Measurements from ENCODE around the gene CNIH3. TPM values are rescaled to one million over a fixed set of nuclear protein-coding genes. Genes with fewer than 3 reads are reported as not detected.

The CNIH3 gene
- total RNA-seq, 2 experiments from 2014 or later, result 1.3 to 1.4 TPM

DNA sequence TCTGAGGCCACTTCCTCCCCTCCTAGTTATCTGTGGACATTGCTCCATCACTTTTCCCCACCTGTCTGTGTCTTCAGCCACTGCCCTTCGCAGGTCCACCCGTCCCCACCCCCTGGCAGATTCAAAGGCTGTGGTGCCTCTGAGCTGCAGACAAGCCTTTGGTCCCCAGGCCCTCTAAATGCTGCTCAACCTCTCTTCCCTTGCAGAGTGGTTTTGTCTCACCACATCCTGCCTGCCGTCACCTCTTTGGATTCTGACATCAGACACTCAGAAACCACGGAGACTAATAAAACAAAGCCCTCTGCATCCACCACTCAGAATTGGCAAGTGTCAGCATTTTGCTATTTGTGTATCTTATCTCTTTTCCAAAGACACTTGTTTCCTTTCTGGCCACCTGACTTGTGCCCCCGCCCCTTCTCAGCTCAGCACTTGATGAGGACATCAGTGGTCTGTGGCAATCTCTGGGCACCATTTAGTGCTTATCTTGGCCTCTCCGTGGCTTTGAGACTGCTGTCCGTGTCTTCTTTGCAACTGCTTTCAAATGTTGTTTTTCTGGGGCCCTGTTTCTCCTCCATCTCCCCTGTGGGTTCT is 7.7 kb downstream of the CNIH3 start:
- Mint-ChIP-seq H3K4me3 (peak overlapping the region; percentile 46), H3K27ac (peak overlapping the region; percentile 86), H3K4me1 (peaks cover 25% of the 10 kb centered on the region), H3K36me3 (peaks cover 7% of the 10 kb centered on the region), H3K27me3 (peaks cover 53% of the 10 kb centered on the region), H3K9me3 (peaks cover 14% of the 10 kb centered on the region)
- DNase-seq, result peak; percentile 75

DNA sequence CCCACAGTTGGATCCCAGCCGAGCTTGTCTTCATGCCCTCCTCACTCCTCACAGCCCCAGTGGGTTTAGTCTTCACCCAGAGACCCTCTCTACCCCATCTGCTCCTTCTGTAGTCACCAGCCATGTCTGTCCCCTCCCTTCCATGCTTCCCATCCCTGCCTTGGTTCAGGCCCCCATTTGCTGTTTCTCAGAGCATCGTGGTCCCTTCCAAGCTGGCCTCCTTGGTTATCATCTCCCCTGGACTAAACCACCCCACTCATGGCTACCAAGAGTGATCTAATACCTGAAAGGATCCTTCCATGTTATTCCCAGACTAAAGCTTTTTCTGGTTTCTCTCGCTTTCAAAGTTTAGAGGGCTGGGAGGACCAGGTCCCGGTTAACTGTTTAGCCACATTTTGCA is 8.3 kb downstream of the CNIH3 start:
- Mint-ChIP-seq H3K4me3 (peak overlapping the region; percentile 35), H3K9me3 (peaks cover 14% of the 10 kb centered on the region), H3K36me3 (peaks cover 7% of the 10 kb centered on the region), H3K27me3 (peaks cover 47% of the 10 kb centered on the region), H3K27ac (peak overlapping the region; percentile 86), H3K4me1 (peaks cover 22% of the 10 kb centered on the region)
- no peak for DNase-seq

DNA sequence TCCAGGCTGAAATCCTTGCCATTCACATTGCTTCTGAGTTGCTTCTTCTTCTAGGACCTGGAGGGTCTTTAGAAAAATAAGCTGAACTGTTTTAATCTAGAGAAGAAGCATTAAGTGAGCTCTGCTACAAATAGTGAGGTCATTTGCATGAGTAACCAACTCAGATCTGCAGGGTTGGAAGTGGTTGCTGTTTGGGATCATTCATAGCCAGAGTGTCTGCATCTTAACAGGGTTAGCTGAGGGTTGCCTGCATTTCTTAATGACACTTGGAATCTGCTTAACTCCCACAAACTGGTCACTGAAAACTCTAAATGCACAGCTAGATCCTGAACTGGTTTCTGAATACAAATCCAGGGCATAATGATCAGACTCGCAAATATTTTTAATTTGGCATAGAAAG is 9.9 kb downstream of the CNIH3 start:
- Mint-ChIP-seq H3K27ac (no peak overlapping the region), H3K4me1 (peaks cover 22% of the 10 kb centered on the region), H3K4me3 (no peak overlapping the region), H3K9me3 (peaks cover 14% of the 10 kb centered on the region), H3K36me3 (peaks cover 7% of the 10 kb centered on the region), H3K27me3 (peaks cover 37% of the 10 kb centered on the region)
- DNase-seq, result no peak

DNA sequence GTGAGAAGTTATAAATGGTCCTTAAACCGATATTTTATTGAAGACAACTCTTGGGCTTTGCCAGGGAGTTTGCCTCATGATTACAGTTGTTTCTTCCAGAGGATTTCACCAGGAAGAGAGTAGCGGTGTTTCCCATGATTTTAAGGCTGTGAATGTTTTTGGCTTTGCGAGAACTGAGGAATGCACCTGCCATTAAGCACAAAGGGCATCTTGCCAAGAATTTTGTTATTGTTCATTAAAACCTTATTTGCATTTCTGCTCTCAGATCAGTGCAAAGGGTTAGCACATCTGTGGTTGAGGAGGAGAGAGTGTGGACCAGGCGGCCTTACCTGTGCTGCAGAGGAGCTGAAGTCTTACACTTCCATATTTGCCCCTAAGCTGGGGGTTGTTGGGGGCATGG is 13.8 kb downstream of the CNIH3 start:
- no peak for DNase-seq
- Mint-ChIP-seq H3K4me3 (no peak overlapping the region), H3K27me3 (peaks cover 13% of the 10 kb centered on the region), H3K4me1 (no peaks in the 10 kb centered on the region), H3K36me3 (no peaks in the 10 kb centered on the region), H3K27ac (no peak overlapping the region), H3K9me3 (no peaks in the 10 kb centered on the region)

DNA sequence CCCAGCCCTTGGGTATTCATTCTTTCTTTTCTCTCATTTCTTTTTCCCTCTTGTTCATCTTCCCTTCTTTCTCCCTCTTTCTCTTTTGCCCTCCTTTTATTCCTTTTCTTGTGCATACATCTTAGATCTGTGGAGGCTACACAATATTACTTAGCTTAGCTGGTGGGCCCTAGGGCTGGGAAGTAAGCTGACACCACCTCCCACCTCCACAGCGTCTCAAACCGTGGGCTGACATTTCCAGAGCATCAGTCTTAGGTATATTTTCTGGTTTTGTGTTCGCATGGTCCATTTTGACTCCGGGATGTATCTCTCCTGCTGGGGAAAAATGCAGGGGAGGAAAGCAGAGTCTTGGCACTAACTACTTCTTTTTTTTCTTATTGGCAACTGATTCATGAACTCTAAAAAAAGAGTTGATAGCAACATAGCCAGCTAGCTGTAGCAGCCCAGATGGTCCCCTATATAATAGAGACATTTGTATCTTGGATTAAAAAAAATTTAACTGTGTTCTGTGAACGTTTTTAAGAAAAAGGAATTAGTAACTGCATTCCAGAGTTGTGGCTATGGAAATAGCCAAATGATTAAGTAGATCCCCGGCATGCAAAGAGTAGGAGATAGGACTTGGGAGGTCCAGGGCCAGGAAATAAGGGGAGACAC is 15.5 kb downstream of the CNIH3 start:
- no peak overlapping the region for H3K27ac Mint-ChIP-seq
- H3K4me3 Mint-ChIP-seq, result no peak overlapping the region
- DNase-seq, result no peak
- peaks cover 3% of the 10 kb centered on the region for H3K27me3 Mint-ChIP-seq
- H3K9me3 Mint-ChIP-seq, result no peaks in the 10 kb centered on the region
- H3K4me1 Mint-ChIP-seq, result no peaks in the 10 kb centered on the region
- H3K36me3 Mint-ChIP-seq, result no peaks in the 10 kb centered on the region

DNA sequence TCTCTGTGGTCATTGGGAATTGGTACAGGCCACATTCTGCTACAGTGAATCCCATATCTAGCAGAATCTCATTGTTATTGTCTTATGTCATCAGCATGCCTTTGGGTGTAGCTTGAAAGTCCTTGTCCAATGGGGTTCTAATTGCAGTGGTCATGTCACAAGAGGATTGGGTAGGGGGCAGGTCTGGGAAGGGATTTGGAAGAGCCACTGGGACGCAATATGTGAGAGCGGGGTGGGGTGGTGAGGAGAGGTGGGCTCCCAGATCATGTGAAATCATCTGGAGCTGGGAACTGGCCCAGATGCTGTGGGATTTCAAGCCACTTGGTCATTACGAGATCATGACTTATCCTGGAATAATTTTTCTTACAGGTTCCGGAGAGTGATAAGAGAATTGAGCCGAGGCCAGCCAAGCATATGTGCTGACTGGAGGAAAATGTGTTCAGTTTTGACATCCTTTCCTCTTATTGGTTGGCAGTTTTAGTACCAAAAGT is 16.3 kb downstream of the CNIH3 start:
- Mint-ChIP-seq H3K4me1 (peaks cover 2% of the 10 kb centered on the region), H3K4me3 (no peak overlapping the region), H3K9me3 (no peaks in the 10 kb centered on the region), H3K27me3 (no peaks in the 10 kb centered on the region), H3K27ac (no peak overlapping the region), H3K36me3 (no peaks in the 10 kb centered on the region)
- DNase-seq, result no peak

DNA sequence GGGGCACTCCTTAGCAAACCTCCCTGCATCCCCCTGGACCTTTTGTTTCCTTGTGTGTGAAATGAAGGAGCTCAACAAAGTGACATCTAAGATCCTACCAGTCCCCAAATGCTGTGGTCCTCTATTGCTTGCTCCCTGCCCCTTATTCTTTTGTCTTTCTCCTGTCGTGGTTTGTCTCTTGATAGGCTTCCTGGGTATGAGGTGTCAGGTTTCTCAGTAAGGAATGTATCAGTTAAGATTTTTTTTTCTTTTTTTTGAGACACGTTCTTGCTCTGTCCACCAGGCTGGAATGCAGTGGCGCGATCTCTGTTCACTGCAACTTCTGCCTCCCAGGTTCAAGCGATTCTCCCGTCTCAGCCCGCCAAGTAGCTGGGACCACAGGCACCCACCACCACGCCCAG is 16.8 kb downstream of the CNIH3 start:
- Mint-ChIP-seq H3K9me3 (no peaks in the 10 kb centered on the region), H3K27me3 (no peaks in the 10 kb centered on the region), H3K4me3 (no peak overlapping the region), H3K4me1 (peaks cover 6% of the 10 kb centered on the region), H3K36me3 (no peaks in the 10 kb centered on the region), H3K27ac (no peak overlapping the region)
- no peak for DNase-seq

DNA sequence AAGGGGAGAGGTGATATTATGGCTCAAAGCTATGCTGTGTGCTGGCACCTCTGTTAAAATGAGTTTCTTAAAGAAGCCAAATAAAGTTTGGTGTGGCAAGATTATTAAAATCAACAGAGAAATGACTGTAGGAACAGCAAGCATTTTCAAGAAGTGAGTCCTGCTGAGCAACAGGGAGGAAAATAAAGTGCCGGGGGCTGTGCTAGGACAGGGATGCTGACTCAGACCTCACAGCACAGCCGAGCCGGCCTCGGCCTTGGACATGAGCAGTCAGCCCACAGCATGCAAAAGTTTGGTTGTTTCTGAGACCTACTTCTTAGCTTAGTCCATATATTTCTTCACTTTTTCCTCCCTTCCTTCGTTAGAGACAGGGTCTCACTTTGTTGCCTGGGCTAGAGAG is 19.2 kb downstream of the CNIH3 start:
- Mint-ChIP-seq H3K9me3 (no peaks in the 10 kb centered on the region), H3K27ac (no peak overlapping the region), H3K36me3 (no peaks in the 10 kb centered on the region), H3K4me3 (no peak overlapping the region), H3K4me1 (peaks cover 6% of the 10 kb centered on the region), H3K27me3 (peaks cover 6% of the 10 kb centered on the region)
- DNase-seq, result no peak

DNA sequence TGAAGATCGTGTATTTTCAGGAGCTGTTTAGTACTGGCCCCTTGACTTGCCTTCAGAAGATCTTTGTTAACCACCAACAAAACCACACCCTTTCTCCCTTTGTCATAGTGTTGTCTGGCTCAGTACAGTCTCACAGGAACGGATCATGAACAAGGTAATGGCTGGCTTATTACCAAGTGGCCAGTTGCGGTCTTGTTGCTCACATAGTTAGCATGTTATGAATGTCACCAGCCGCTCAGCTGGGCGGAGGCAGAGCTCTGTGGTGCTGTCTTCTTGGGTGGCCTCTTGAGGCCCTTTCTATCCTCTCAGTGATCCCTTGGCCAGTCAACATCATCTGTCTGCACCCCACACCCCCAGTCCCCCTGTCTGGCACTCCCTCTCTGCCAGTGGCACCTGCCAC is 21.4 kb downstream of the CNIH3 start:
- Mint-ChIP-seq H3K9me3 (no peaks in the 10 kb centered on the region), H3K4me1 (peaks cover 6% of the 10 kb centered on the region), H3K36me3 (no peaks in the 10 kb centered on the region), H3K27me3 (peaks cover 6% of the 10 kb centered on the region), H3K4me3 (no peak overlapping the region), H3K27ac (no peak overlapping the region)
- DNase-seq, result no peak

DNA sequence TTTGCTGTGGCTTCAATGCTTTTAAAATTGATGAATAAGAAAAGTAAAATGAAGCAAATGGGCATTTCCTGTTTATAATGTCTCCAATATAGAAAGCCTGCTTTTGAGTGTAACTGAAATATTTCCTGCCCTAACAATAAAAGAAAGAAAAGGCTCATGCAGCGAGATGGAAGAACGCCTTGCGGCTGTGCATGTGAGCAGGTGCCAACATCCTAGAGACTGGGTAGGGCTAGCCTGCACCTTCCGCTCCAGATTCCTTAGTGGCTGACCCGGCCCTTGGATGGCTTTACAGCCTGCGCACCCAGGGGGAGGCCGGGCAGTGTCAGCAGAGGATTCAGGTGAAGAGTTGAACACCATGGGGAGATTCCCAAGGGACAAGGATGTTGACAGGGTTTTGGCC is 21.8 kb downstream of the CNIH3 start:
- no peak for DNase-seq
- no peak overlapping the region for H3K27ac Mint-ChIP-seq
- no peak overlapping the region for H3K4me3 Mint-ChIP-seq
- no peaks in the 10 kb centered on the region for H3K9me3 Mint-ChIP-seq
- peaks cover 6% of the 10 kb centered on the region for H3K27me3 Mint-ChIP-seq
- no peaks in the 10 kb centered on the region for H3K36me3 Mint-ChIP-seq
- peaks cover 6% of the 10 kb centered on the region for H3K4me1 Mint-ChIP-seq

DNA sequence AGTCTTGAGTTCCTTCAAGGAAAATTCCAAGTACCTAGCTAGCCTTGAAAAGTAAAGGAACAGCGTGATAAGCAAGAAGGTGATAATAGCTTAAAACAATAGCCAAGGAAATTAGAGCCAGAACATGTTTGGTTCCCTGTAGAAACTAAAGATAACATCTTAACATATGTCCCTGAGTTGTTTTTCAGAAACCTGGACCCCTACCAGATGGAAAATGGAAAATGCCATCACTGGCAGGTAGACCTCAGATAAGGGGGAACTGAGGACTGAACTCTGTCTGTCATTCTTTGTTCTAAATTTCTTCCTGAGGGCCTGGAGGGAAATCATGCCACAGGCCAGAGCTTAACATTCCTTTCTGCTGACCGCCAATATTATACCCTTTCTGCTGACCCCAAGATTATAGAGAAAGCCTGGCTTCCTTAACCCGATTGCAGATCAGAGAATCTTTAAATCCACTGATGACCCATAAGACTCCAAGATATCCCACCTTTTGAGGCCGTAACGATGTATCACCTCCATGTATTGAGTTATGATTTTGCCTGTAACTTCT is 23.4 kb downstream of the CNIH3 start:
- H3K9me3 Mint-ChIP-seq, result no peaks in the 10 kb centered on the region
- H3K27ac Mint-ChIP-seq, result no peak overlapping the region
- peaks cover 6% of the 10 kb centered on the region for H3K4me1 Mint-ChIP-seq
- DNase-seq, result no peak
- H3K36me3 Mint-ChIP-seq, result no peaks in the 10 kb centered on the region
- H3K4me3 Mint-ChIP-seq, result no peak overlapping the region
- peaks cover 6% of the 10 kb centered on the region for H3K27me3 Mint-ChIP-seq

DNA sequence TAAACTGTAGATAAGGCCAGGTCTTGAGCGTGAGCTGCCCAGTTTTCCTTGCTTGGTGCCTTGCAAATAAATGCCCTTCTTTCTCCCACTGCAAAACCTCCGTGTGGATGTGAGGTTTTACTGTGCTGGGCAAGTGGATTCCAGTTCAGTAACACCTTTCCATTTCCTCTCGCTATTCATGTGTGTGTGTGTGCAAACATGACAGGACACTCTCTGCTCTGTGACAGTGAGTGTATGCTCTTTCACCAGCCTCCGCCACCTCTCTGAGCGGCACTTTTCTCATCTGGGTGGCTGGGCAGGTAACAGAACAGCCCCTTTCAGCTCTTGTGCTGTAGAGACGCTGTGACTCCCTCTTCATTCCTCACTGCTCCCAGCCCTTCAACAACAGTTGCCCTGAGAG is 23.9 kb downstream of the CNIH3 start:
- H3K27ac Mint-ChIP-seq, result no peak overlapping the region
- no peaks in the 10 kb centered on the region for H3K9me3 Mint-ChIP-seq
- H3K4me1 Mint-ChIP-seq, result peaks cover 6% of the 10 kb centered on the region
- no peaks in the 10 kb centered on the region for H3K36me3 Mint-ChIP-seq
- DNase-seq, result no peak
- no peak overlapping the region for H3K4me3 Mint-ChIP-seq
- peaks cover 6% of the 10 kb centered on the region for H3K27me3 Mint-ChIP-seq

DNA sequence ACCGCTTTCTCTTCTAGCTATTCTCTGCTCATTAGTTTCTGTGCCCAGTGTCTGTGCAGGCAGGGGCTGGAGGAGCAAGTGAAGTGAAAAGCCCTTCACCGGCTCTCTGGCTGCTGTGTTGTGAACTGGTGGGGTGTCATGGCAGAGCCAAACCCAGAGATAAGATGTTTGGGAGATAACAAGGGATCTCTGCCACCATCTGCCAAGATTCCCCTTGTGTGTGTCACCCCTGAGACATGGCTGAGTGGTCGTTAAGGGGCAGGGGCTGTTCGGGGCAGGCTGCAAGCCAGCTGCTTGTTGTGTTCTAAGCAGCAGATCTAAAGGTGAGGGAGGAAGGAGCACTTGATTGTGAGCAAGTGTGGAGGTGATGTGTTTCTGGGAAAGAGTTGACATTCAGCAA is 24.5 kb downstream of the CNIH3 start:
- H3K27ac Mint-ChIP-seq, result no peak overlapping the region
- H3K4me3 Mint-ChIP-seq, result no peak overlapping the region
- H3K36me3 Mint-ChIP-seq, result no peaks in the 10 kb centered on the region

DNA sequence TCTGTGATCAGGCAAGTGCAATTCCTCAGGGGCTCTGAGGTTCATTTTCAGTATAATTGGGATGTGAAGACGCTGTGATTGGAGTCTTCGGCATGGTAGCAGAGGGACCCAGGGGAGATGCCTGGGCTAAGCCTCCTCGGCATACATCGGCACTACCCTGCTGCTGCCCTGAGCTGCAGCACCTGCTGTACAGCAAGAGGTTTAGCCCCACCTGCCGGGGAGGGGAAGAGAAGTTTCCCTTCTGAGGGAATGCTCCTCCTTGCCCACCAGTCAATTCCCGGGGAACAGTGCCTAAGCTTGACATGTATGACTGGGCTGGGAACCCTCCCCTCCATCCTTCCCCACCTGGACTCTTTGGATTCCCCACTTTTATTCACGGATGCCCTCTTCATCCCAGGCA is 24.9 kb downstream of the CNIH3 start:
- H3K27me3 Mint-ChIP-seq, result peaks cover 6% of the 10 kb centered on the region
- no peak overlapping the region for H3K4me3 Mint-ChIP-seq
- H3K9me3 Mint-ChIP-seq, result no peaks in the 10 kb centered on the region
- peaks cover 6% of the 10 kb centered on the region for H3K4me1 Mint-ChIP-seq
- DNase-seq, result no peak
- H3K27ac Mint-ChIP-seq, result no peak overlapping the region
- H3K36me3 Mint-ChIP-seq, result no peaks in the 10 kb centered on the region

More for the DNA sequence above, 24.5 kb downstream of the CNIH3 start:
- no peaks in the 10 kb centered on the region for H3K9me3 Mint-ChIP-seq
- peaks cover 6% of the 10 kb centered on the region for H3K27me3 Mint-ChIP-seq
- DNase-seq, result no peak
- peaks cover 6% of the 10 kb centered on the region for H3K4me1 Mint-ChIP-seq

DNA sequence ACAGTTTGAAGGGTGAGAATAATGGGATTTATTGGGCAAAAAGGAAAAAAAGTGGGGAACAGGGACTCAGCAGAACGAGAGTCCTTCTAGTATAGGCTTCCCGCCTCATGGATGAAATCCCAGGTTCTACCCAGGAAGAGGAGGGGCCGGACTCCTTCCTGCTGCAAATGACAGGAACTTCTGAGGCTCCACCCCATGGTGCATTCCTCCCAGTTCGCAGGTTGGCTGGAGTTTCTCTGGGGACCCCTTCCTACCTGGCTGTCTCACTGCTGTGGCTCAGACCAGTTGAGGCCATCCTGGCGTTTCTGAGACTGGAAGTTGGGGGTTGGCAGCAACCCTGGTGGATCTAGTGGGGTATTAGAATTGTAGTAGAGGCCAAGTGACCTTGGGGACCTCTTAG is 27.5 kb downstream of the CNIH3 start:
- H3K4me1 Mint-ChIP-seq, result no peaks in the 10 kb centered on the region
- H3K36me3 Mint-ChIP-seq, result no peaks in the 10 kb centered on the region
- no peak overlapping the region for H3K27ac Mint-ChIP-seq
- peaks cover 3% of the 10 kb centered on the region for H3K27me3 Mint-ChIP-seq
- no peak for DNase-seq
- H3K9me3 Mint-ChIP-seq, result no peaks in the 10 kb centered on the region
- no peak overlapping the region for H3K4me3 Mint-ChIP-seq

Data from activated naive CD8-positive, alpha-beta T cell treated with anti-CD3 and anti-CD28 coated beads for 36 hours (primary cell).